ENCODE measurements around the gene HSPA4.

DNA sequence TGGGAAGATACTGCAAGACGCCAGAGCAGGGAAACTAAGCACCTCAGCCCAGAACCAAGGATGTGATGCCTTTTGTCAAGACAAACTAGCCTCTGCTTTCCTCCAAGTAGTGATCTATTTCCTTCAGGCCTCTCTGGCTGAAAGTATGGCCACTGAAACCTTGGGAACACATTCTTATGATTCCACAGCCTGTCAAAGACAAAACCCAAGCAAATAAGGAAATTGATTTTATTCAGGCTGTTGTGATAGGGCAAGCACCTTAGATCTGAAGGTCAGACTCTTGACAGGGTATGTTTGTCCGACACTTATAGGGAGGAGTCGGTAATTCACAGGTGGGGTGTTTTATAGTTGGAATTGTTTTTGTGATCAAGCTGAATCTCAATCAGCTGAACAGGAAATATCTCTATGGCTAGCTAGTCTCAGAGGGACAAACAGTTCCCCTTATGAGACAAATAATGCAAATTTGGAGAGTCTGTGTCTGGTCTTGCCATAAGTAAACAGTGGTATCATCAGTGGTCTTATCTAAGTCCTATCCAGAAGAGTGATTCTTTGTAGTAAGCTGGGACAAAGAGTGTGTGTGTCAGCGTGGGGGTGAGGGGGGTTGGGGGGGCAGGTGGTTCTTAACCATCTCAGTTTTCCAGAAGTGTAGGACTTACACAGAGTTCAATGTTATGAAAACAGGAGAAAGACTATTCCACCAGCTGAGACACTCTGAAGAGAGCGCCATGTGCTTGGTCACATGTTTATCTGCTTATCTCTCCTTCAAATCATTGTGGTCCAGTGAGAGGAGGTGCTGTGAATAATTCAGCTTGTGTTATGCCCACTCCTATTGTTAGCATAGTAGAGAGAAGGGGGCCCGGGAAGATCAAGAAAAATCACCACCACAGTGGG lies 18.7 kb upstream of the HSPA4 start:
- TF ChIP-seq, protein P1, sequence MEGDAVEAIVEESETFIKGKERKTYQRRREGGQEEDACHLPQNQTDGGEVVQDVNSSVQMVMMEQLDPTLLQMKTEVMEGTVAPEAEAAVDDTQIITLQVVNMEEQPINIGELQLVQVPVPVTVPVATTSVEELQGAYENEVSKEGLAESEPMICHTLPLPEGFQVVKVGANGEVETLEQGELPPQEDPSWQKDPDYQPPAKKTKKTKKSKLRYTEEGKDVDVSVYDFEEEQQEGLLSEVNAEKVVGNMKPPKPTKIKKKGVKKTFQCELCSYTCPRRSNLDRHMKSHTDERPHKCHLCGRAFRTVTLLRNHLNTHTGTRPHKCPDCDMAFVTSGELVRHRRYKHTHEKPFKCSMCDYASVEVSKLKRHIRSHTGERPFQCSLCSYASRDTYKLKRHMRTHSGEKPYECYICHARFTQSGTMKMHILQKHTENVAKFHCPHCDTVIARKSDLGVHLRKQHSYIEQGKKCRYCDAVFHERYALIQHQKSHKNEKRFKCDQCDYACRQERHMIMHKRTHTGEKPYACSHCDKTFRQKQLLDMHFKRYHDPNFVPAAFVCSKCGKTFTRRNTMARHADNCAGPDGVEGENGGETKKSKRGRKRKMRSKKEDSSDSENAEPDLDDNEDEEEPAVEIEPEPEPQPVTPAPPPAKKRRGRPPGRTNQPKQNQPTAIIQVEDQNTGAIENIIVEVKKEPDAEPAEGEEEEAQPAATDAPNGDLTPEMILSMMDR (IDR thresholded peaks at IDR 0.05; ENCODE audit: extremely low read depth in 1 of 2, insufficient read depth in 1 of 2, low read depth in 1 of 2, low read length in 2 of 2), result no peak
- TF ChIP-seq POLR2A (IDR thresholded peaks at IDR 0.05; ENCODE audit: low read depth, low read length), result no peak
